Osteoblast (primary cell): ENCODE data around the gene COX14. TPM values are rescaled to one million over a fixed set of nuclear protein-coding genes. Genes with fewer than 3 reads are reported as not detected.

Experiments
- DNase-seq: peaks from one replicate; pipeline ENCODE4 v3.0.0; 2011; ENCODE audit warnings: low spot score, mixed read lengths; ENCODE audit not compliant: insufficient read length; ENCODE audit errors: missing footprints
- H2AFZ ChIP-seq: 2 replicates; pipeline ENCODE4 v1.6.0; 2011; ENCODE audit warnings: mild to moderate bottlenecking, low read length
- H3K27ac ChIP-seq: 2 replicates; pipeline ENCODE4 v1.5.1; 2011; ENCODE audit warnings: mild to moderate bottlenecking, low read depth, low read length, moderate library complexity
- H3K27me3 ChIP-seq: 2 replicates; pipeline ENCODE4 v1.6.0; 2012; ENCODE audit warnings: mild to moderate bottlenecking, control low read depth, inconsistent platforms, low read length, moderate library complexity; ENCODE audit not compliant: insufficient read depth
- H3K36me3 ChIP-seq: 2 replicates; pipeline ENCODE4 v1.5.1; 2011; ENCODE audit warnings: mild to moderate bottlenecking, low read length, control low read depth, moderate library complexity; ENCODE audit not compliant: insufficient read depth
- H3K4me1 ChIP-seq: 2 replicates; pipeline ENCODE4 v1.5.1; 2011; ENCODE audit warnings: mild to moderate bottlenecking, low read length, control low read depth, moderate library complexity; ENCODE audit not compliant: insufficient read depth
- H3K4me2 ChIP-seq: 2 replicates; pipeline ENCODE4 v1.6.0; 2011; ENCODE audit warnings: mild to moderate bottlenecking, low read length; ENCODE audit not compliant: insufficient read depth
- H3K4me3 ChIP-seq: fragments of 200-600 bp; sonication (generic); 3 replicates; pipeline ENCODE4 v1.5.1; 2012; ENCODE audit warnings: mild to moderate bottlenecking, low read length, inconsistent platforms; ENCODE audit not compliant: insufficient read depth
- H3K79me2 ChIP-seq: 2 replicates; pipeline ENCODE4 v1.6.0; 2012; ENCODE audit warnings: mild to moderate bottlenecking, low read length, control low read depth, inconsistent platforms; ENCODE audit not compliant: insufficient read depth
- H3K9me3 ChIP-seq: 2 replicates; pipeline ENCODE4 v1.5.1; 2011; ENCODE audit warnings: low read depth, low read length, control low read depth
- H4K20me1 ChIP-seq: 2 replicates; pipeline ENCODE4 v1.6.0; 2012; ENCODE audit warnings: mild to moderate bottlenecking, low read length, control low read depth; ENCODE audit not compliant: insufficient read depth
- CTCF ChIP-seq: IDR thresholded peaks from 2 replicates; pipeline ENCODE4 v1.5.1; 2011; ENCODE audit warnings: mild to moderate bottlenecking, low read depth, low read length, moderate library complexity; ENCODE audit errors: extremely low read depth
- total RNA-seq: library from RNA; depleted of rRNA; stranded (reverse); fragments of >200 nt; gene quantifications from 2 replicates; pipeline ENCODE4 v1.2.3, GENCODE V29; 2012

COX14 gene
- total RNA-seq = 29.0 and 29.8 TPM in 2 replicates

- peaks cover 3% of the 10 kb centered on the region for H3K36me3 ChIP-seq
- TF ChIP-seq CTCF = peak; percentile 93
- H3K9me3 ChIP-seq = no peaks in the 10 kb centered on the region
These were observed at the start of gene COX14 for GRCh38 chr12:50111693-50112455. Gene COX14, plus strand, starts transcription at chr12:50112236. Its CDS starts 7,808 bp downstream, at chr12:50120044.

GRCh38 chr12:50062728-50063460 is 49.1 kb upstream of the COX14 start:
- TF ChIP-seq CTCF = no peak
- Histone ChIP-seq H3K27me3 (no peaks in the 10 kb centered on the region), H3K79me2 (no peaks in the 10 kb centered on the region), H4K20me1 (no peaks in the 10 kb centered on the region), H3K4me3 (no peak overlapping the region), H3K9me3 (no peaks in the 10 kb centered on the region), H3K4me1 (peaks cover 16% of the 10 kb centered on the region), H2AFZ (no peak overlapping the region), H3K4me2 (no peak overlapping the region), H3K27ac (no peak overlapping the region), H3K36me3 (no peaks in the 10 kb centered on the region)
- peak; percentile 62 for DNase-seq

More at GRCh38 chr12:50111693-50112455, at the start of gene COX14:
- Histone ChIP-seq H2AFZ (peak within 1 kb of the TSS; percentile 85), H3K4me2 (peak within 1 kb of the TSS; percentile 89), H3K27me3 (no peaks in the 10 kb centered on the region), H4K20me1 (peaks cover 8% of the 10 kb centered on the region), H3K79me2 (peaks cover 41% of the 10 kb centered on the region), H3K27ac (peak within 1 kb of the TSS; percentile 95), H3K4me3 (peak within 1 kb of the TSS; percentile 77), H3K4me1 (peaks cover 23% of the 10 kb centered on the region)
- DNase-seq = peak; percentile 99

- TF ChIP-seq CTCF = no peak
- Histone ChIP-seq H3K27ac (peak overlapping the region; percentile 44), H3K36me3 (no peaks in the 10 kb centered on the region), H4K20me1 (no peaks in the 10 kb centered on the region), H3K4me1 (peaks cover 21% of the 10 kb centered on the region), H3K79me2 (no peaks in the 10 kb centered on the region), H2AFZ (no peak overlapping the region), H3K27me3 (no peaks in the 10 kb centered on the region), H3K9me3 (no peaks in the 10 kb centered on the region), H3K4me3 (no peak overlapping the region), H3K4me2 (peak overlapping the region; percentile 7)
- peak; percentile 58 for DNase-seq
These were observed 46.2 kb upstream of the COX14 start for GRCh38 chr12:50065726-50066310.
